Stimulated activated CD4-positive, alpha-beta T cell treated with anti-CD3 and anti-CD28 coated beads, Interleukin-1b, Interleukin-23, amount 100 ng/mL, for 48 hours (primary cell): Measurements from ENCODE around the gene GNPNAT1.

Experiments
- DNase-seq: peaks from one replicate; pipeline ENCODE4 v3.0.0-alpha.2; 2020

GNPNAT1 gene

GRCh38 chr14:52791223-52792096 is at the start of gene GNPNAT1:
Gene GNPNAT1, minus strand, starts transcription at chr14:52791607. Its CDS starts 6,957 bp downstream, at chr14:52784650.
- DNase-seq: peak; percentile 81

GRCh38 chr14:52840877-52841276 is 49.5 kb upstream of the GNPNAT1 start:
- DNase-seq: no peak

GRCh38 chr14:52837451-52837850 is 46.0 kb upstream of the GNPNAT1 start:
- DNase-seq: no peak

- DNase-seq: no peak
Observed at GRCh38 chr14:52836063-52836462, 44.7 kb upstream of the GNPNAT1 start.

GRCh38 chr14:52835122-52835903 is 43.9 kb upstream of the GNPNAT1 start:
- DNase-seq: no peak

- DNase-seq: no peak
Observed at GRCh38 chr14:52834440-52834842, 43.0 kb upstream of the GNPNAT1 start.

GRCh38 chr14:52833891-52834290 is 42.5 kb upstream of the GNPNAT1 start:
- no peak for DNase-seq

- DNase-seq: no peak
Observed at GRCh38 chr14:52829527-52830185, 38.2 kb upstream of the GNPNAT1 start.

- no peak for DNase-seq
Observed at GRCh38 chr14:52827426-52827825, 36.0 kb upstream of the GNPNAT1 start.

GRCh38 chr14:52825085-52825484 is 33.7 kb upstream of the GNPNAT1 start:
- DNase-seq: no peak

- no peak for DNase-seq
Observed at GRCh38 chr14:52824462-52824861, 33.1 kb upstream of the GNPNAT1 start.

- DNase-seq: no peak
Observed at GRCh38 chr14:52821805-52822250, 30.4 kb upstream of the GNPNAT1 start.

GRCh38 chr14:52808101-52808500 is 16.7 kb upstream of the GNPNAT1 start:
- no peak for DNase-seq

- no peak for DNase-seq
Observed at GRCh38 chr14:52806115-52806514, 14.7 kb upstream of the GNPNAT1 start.

- DNase-seq: no peak
Observed at GRCh38 chr14:52802597-52802996, 11.2 kb upstream of the GNPNAT1 start.

GRCh38 chr14:52801014-52801712 is 9.8 kb upstream of the GNPNAT1 start:
- DNase-seq: no peak

- DNase-seq: no peak
Observed at GRCh38 chr14:52798826-52799225, 7.4 kb upstream of the GNPNAT1 start.

GRCh38 chr14:52797653-52798052 is 6.2 kb upstream of the GNPNAT1 start:
- no peak for DNase-seq

- no peak for DNase-seq
Observed at GRCh38 chr14:52793061-52793460, 1.7 kb upstream of the GNPNAT1 start.

- DNase-seq: no peak
Observed at GRCh38 chr14:52792097-52792415, 649 bp upstream of the GNPNAT1 start.

- no peak for DNase-seq
Observed at GRCh38 chr14:52790756-52791222, 618 bp downstream of the GNPNAT1 start.

- DNase-seq: no peak
Observed at GRCh38 chr14:52790011-52790755, 1.2 kb downstream of the GNPNAT1 start.
